Muscle of leg (tissue), 16 donors: ENCODE measurements around the gene KAT6B. TPM values are rescaled to one million over a fixed set of nuclear protein-coding genes. Genes with fewer than 3 reads are reported as not detected.
A peak's percentile ranks its signal among the peaks of the same experiment; 100 is the strongest.
"Not testable (repeated sequence)": the region's sequence is repeated elsewhere in the genome, so short reads cannot be mapped to it uniquely, and the experiment has no call there.

Experiments
- DNase-seq: peaks from one replicate; pipeline ENCODE4 v3.0.0; 2013
- H3K27ac ChIP-seq: one replicate; pipeline ENCODE4 v1.5.1; 2013; ENCODE audit warnings: mild to moderate bottlenecking, low read length, control low read depth
- H3K27me3 ChIP-seq: one replicate; pipeline ENCODE4 v1.6.1; 2013; ENCODE audit warnings: low read length; ENCODE audit not compliant: control insufficient read depth, insufficient read depth
- H3K36me3 ChIP-seq: one replicate; pipeline ENCODE4 v1.6.1; 2013; ENCODE audit warnings: low read length; ENCODE audit not compliant: control insufficient read depth, insufficient read depth
- H3K4me1 ChIP-seq: one replicate; pipeline ENCODE4 v1.6.1; 2013; ENCODE audit warnings: low read length; ENCODE audit not compliant: control insufficient read depth, insufficient read depth
- H3K4me3 ChIP-seq: one replicate; pipeline ENCODE4 v1.5.1; 2013; ENCODE audit warnings: low read length, control low read depth
- H3K9me3 ChIP-seq: replicated peaks from 2 replicates; pipeline ENCODE4 v1.6.1; 2013; ENCODE audit warnings: low read depth, low read length; ENCODE audit not compliant: control insufficient read depth
- WGBS: methylation state at CpG from one replicate; pipeline ENCODE4 v1.1.5; 2013; ENCODE audit warnings: missing lambda C conversion rate; ENCODE audit not compliant: insufficient coverage; 5-methylcytosine and 5-hydroxymethylcytosine counted together
- long read RNA-seq, 11 donors: transcript quantifications; one replicate each; lab custom pipeline, GENCODE V29; 2026
- polyA plus RNA-seq, 8 donors: library from polyadenylated mRNA; unstranded; fragments of 120-200 nt; gene quantifications; one replicate each; pipeline versions ENCODE4 v1.2.1 to v1.2.3, GENCODE V29; 2013; ENCODE audit warnings: inconsistent platforms in 1 of 8, low replicate concordance in 1 of 8; ENCODE audit not compliant: insufficient read length in 8 of 8, insufficient read depth in 1 of 8
- total RNA-seq: library from RNA; stranded (reverse); fragments of 120-200 nt; gene quantifications from one replicate; pipeline ENCODE4 v1.2.4, GENCODE V29; 2013

The KAT6B gene
- total RNA-seq: 23.1 TPM
- 10 to 100 TPM; 13.5 to 22.1 (median 17.7) TPM for polyA plus RNA-seq
- long read RNA-seq, donor 1, partial matches to known transcripts: 0 of 1 reads
- long read RNA-seq, donor 1, other reads (novel, unspliced or antisense): 0 of 1 reads
- long read RNA-seq, donor 2: 0 reads
- long read RNA-seq, donor 3, full-length matches to known transcripts: 2 of 10 reads
- long read RNA-seq, donor 3, partial matches to known transcripts: 8 of 10 reads
- long read RNA-seq, donor 3, other reads (novel, unspliced or antisense): 0 of 10 reads
- long read RNA-seq, donor 4, partial matches to known transcripts: 0 of 1 reads
- long read RNA-seq, donor 4, other reads (novel, unspliced or antisense): 0 of 1 reads
- long read RNA-seq, donor 5, partial matches to known transcripts: 27 of 29 reads
- long read RNA-seq, donor 5, other reads (novel, unspliced or antisense): 0 of 29 reads
- long read RNA-seq, donor 6, partial matches to known transcripts: 9 of 10 reads
- long read RNA-seq, donor 6, other reads (novel, unspliced or antisense): 0 of 10 reads
- long read RNA-seq, donor 7: 0 reads
- long read RNA-seq, donor 8, partial matches to known transcripts: 9 of 9 reads
- long read RNA-seq, donor 8, other reads (novel, unspliced or antisense): 0 of 9 reads
- long read RNA-seq, donor 9, partial matches to known transcripts: 8 of 10 reads
- long read RNA-seq, donor 9, other reads (novel, unspliced or antisense): 0 of 10 reads
- long read RNA-seq, donor 10, full-length matches to known transcripts: 2 of 12 reads
- long read RNA-seq, donor 10, partial matches to known transcripts: 10 of 12 reads
- long read RNA-seq, donor 10, other reads (novel, unspliced or antisense): 0 of 12 reads
- long read RNA-seq, donor 11, partial matches to known transcripts: 58 of 58 reads
- long read RNA-seq, donor 11, other reads (novel, unspliced or antisense): 0 of 58 reads

DNA sequence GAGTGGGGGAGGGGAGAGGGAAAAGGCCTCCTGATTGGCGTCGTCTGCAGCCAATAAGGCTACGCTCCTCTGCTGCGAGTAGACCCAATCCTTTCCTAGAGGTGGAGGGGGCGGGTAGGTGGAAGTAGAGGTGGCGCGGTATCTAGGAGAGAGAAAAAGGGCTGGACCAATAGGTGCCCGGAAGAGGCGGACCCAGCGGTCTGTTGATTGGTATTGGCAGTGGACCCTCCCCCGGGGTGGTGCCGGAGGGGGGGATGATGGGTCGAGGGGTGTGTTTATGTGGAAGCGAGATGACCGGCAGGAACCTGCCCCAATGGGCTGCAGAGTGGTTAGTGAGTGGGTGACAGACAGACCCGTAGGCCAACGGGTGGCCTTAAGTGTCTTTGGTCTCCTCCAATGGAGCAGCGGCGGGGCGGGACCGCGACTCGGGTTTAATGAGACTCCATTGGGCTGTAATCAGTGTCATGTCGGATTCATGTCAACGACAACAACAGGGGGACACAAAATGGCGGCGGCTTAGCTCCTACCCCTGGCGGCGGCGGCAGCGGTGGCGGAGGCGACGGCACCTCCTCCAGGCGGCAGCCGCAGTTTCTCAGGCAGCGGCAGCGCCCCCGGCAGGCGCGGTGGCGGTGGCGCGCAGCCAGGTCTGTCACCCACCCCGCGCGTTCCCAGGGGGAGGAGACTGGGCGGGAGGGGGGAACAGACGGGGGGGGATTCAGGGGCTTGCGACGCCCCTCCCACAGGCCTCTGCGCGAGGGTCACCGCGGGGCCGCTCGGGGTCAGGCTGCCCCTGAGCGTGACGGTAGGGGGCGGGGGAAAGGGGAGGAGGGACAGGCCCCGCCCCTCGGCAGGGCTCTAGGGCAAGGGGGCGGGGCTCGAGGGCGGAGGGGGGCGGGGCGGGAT, at the start of gene KAT6B:
KAT6B (plus strand) TSS at position 459 of the 903 bp plus-strand sequence. CDS start 16,258 bp downstream, outside the sequence.
- no peaks in the 10 kb centered on the region for H3K36me3 ChIP-seq
- H3K27ac ChIP-seq: peak within 1 kb of the TSS; percentile 92
- peak within 1 kb of the TSS; percentile 91 for H3K4me3 ChIP-seq
- H3K4me1 ChIP-seq: peaks cover 16% of the 10 kb centered on the region
- no peaks in the 10 kb centered on the region for H3K27me3 ChIP-seq
- H3K9me3 ChIP-seq: peaks cover 2% of the 10 kb centered on the region
- DNase-seq: peak; percentile 100
- whole genome bisulfite sequencing: under 1% methylated on average over 43 of the region's 67 CpGs

DNA sequence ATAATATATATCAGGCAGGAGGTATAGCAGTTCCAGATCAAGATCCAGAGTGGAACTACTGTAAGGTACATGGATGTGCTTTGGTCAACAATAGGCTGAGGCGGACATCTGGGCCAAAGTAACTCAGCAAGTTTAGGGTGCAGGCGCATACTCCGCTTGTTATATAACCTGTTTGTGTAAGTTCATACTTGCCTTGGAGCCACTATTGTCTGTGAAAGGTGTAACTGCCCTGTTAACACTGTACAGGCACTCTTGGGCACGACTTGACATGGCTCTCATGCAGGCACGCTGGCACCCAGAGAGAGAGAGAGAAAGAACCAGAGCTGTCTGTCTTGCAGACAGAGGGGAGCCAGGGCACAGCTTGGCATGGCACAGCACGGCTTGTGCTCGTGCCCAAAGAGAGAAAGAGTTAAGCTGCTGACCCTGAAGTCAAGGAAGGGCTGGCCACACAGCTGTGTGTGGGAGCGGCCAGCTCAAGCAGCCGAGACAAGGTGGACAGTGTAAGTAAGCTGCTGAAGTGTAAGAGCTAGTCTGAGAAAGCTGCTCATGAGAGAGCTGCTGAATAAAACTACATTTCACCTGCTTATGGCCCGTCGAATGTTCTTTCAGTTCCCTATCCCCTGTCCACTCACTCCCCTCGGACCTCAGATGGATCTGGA, 47.8 kb upstream of the KAT6B start:
- H3K27ac ChIP-seq: no peak overlapping the region
- WGBS: 84% methylated on average over 11 of the region's 12 CpGs

DNA sequence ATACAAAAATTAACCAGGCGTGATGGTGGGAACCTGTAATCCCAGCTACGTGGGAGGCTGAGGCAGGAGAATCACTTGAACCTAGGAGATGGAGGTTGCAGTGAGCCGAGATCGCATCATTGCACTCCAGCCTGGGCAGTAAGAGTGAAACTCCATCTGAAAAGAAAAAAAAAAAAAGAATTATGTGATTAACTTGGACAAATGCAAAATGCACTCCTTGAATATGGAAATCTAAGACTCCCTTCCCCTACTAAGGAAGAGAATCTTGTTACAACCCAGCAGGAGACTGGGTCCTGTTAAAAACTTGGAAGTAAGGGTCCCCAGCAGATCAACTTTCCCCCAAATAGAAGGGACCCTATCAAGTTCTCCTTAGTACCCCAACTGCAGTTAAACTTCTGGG, 44.5 kb upstream of the KAT6B start:
- H3K9me3 ChIP-seq, H3K27ac ChIP-seq, H3K27me3 ChIP-seq, H3K4me1 ChIP-seq, H3K36me3 ChIP-seq, H3K4me3 ChIP-seq, DNase-seq: not testable (repeated sequence)
- 89% methylated on average over 3 of the region's 4 CpGs for WGBS

More for the DNA sequence above, 47.8 kb upstream of the KAT6B start:
- no peak for DNase-seq
- Histone ChIP-seq H3K4me1 (no peaks in the 10 kb centered on the region), H3K36me3 (no peaks in the 10 kb centered on the region), H3K27me3 (no peaks in the 10 kb centered on the region), H3K9me3 (peaks cover 2% of the 10 kb centered on the region), H3K4me3 (no peak overlapping the region)

DNA sequence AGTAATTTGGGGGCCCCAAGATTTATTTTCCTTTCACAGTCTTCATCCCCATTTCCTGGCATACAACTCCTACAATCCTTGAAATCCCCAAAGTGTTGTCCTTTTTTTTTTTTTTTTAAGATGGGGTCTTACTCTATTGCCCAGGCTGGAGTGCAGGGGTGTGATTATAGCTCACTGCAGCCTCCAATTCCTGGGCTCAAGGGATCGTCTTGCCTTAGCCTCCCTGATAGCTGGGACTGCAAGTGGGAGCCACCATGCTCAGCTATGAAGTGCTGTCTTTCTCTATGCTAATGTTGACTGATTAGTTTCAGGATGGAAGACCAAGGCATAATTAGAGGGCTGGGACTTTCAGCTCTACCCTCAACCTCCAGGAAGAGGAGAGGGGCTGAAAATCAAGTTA, 41.9 kb upstream of the KAT6B start:
- Histone ChIP-seq H3K9me3 (no peaks in the 10 kb centered on the region), H3K4me1 (no peaks in the 10 kb centered on the region), H3K27ac (no peak overlapping the region), H3K4me3 (no peak overlapping the region), H3K36me3 (no peaks in the 10 kb centered on the region), H3K27me3 (no peaks in the 10 kb centered on the region)
- no peak for DNase-seq
- WGBS: no CpG with 5 or more reads among the region's 1 CpG

DNA sequence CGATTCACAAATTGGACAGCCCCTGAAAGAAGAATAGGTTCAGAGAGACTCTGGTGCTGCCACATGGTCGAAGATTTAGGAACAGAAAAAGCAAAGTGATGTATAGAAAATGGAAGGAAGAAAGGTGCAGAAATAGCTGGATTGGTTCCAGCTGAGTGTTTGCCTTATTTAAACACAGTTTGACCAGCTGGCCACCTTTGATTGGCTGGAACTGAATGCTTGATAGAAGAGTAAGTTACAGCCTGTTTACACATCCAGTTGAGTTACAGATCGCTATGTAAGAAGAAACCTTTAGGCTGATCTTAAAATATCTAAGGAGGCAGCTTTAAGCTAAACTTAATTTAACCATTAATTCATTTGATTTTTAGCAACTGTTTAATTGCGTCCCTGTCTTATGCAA, 40.3 kb upstream of the KAT6B start:
- Histone ChIP-seq H3K27me3 (no peaks in the 10 kb centered on the region), H3K27ac (no peak overlapping the region), H3K4me1 (no peaks in the 10 kb centered on the region), H3K36me3 (no peaks in the 10 kb centered on the region), H3K4me3 (no peak overlapping the region), H3K9me3 (no peaks in the 10 kb centered on the region)
- WGBS: 63% methylated on average over 2 of the region's 4 CpGs
- DNase-seq: no peak

DNA sequence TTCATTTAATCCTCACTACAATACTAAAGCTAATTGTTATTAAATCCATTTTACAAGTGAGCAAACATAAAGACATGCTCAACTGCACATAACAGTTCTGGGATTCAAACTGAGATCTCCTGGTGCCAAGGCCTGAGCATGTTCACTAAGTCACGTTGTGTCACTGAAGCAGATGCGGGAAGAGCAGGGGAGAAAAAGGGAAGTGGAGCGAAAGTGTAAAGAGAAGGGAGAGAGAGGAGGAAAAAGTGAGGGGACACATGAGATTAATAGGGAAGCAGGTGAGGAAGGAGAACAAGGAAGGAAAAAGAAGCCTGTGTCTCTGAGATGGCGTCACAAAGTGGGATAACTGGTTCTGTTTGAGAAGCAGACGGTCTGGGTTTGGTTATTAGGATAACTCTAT, 38.9 kb upstream of the KAT6B start:
- H3K27ac ChIP-seq: no peak overlapping the region
- no peaks in the 10 kb centered on the region for H3K27me3 ChIP-seq
- no peak overlapping the region for H3K4me3 ChIP-seq
- H3K4me1 ChIP-seq: no peaks in the 10 kb centered on the region
- H3K36me3 ChIP-seq: no peaks in the 10 kb centered on the region
- no peaks in the 10 kb centered on the region for H3K9me3 ChIP-seq
- DNase-seq: no peak
- 79% methylated on average over 3 of the region's 5 CpGs for WGBS

DNA sequence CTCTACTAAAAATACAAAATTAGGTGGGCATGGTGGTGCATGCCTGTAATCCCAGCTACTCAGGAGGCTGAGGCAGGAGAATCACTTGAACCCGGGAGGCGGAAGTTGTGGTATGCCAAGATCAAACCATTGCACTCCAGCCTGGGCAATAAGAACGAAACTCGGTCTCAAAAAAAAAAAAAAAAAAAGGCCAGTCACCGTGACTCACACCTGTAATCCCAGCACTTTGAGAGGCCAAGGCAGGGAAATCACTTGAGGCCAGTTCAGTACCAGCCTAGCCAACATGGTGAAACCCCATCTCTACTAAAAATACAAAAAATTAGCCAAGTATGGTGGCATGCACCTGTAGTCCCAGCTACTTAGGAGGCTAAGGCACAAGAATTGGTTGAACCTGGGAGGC, 34.4 kb upstream of the KAT6B start:
- H3K36me3 ChIP-seq, H3K4me1 ChIP-seq, DNase-seq, H3K27me3 ChIP-seq, H3K27ac ChIP-seq, H3K4me3 ChIP-seq, H3K9me3 ChIP-seq: not testable (repeated sequence)
- WGBS: 100% methylated on average over 2 of the region's 5 CpGs

DNA sequence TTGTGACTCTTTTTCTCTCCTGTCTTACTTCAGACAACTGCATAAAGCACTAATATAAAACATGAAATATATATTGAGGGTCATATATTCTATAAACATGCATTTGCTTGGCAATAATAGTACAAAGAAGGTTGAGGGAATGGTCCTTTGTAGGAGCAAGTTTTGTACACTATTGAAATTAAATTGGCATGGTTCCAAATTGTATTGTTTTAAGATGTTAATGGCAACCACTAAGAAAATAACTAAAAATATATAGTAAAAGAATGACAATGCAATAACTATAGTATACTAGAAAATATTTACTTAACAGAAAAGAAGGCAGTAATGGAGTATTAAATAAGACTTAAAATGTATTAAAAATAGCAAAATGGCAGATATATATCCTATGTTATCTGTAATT, 33.7 kb upstream of the KAT6B start:
- H3K27me3 ChIP-seq: no peaks in the 10 kb centered on the region
- no peak overlapping the region for H3K4me3 ChIP-seq
- no peaks in the 10 kb centered on the region for H3K9me3 ChIP-seq

DNA sequence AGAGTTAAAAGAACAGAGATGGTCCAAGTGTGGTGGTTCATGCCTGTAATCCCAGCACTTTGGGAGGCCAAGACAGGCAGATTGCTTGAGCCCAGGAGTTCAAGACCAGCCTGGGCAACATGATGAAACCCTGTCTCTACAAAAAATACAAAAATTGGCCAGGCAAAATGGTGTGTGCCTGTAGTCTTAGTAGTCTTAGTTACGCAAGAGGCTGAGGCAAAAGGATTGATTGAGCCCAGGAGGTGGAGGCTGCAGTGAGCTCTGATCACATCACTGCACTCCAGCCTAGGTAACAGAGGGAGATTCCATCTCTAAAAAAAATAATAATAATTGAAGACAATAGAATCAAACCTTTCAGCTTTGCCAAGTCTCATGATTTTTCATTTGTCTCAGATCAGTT, 33.2 kb upstream of the KAT6B start:
- DNase-seq, H3K9me3 ChIP-seq, H3K4me3 ChIP-seq, H3K27me3 ChIP-seq, H3K36me3 ChIP-seq, H3K4me1 ChIP-seq, H3K27ac ChIP-seq: not testable (repeated sequence)
- WGBS: no CpG with 5 or more reads among the region's 1 CpG

More for the DNA sequence above, 33.7 kb upstream of the KAT6B start:
- H3K36me3 ChIP-seq: no peaks in the 10 kb centered on the region
- no peak for DNase-seq
- H3K4me1 ChIP-seq: no peaks in the 10 kb centered on the region
- no peak overlapping the region for H3K27ac ChIP-seq
